ENCODE results near the gene BMERB1. TPM values are rescaled to one million over a fixed set of nuclear protein-coding genes. Genes with fewer than 3 reads are reported as not detected.

BMERB1 gene
- total RNA-seq, 2 donors from 2014 or later: 6.3 to 10.4 TPM

DNA sequence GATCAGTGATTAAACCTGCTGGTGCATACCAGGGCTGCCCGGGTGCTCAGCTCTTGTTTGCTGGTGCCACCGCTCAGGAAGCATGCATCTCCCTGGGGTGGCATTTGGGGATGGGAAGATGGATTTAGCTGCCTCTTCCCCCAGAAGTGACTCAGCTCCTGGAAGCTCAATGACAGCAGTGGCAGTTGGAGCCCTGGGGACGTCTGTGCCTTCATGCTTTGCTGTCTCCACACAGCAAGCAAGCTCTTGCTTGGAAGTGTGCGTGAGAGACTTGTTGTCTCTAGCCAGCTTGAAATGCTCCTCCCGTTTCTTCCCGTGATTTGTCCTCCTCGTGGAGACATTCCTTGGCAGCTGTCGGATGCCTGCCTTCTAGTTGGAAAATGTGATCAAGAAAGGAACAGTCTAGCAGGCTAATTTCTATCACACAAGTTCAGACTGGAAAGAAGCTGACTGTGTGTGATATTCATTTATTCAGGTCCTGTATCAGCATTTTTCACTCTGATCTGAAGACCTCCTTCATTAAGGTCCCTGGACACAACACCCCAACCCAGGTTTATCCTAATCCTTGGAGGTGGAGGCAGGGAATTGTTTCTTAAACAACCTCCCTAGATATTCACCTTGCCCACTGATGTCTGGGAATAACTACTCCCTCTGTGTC, 73.0 kb downstream of the BMERB1 start:
- Histone ChIP-seq H3K9ac (ENCODE audit: extremely low read depth, low read length, poor library complexity, severe bottlenecking) (no peak overlapping the region), H3K27me3 (ENCODE audit: control insufficient read depth, insufficient read depth, low read length, poor library complexity, severe bottlenecking) (no peaks in the 10 kb centered on the region), H3K4me3 (ENCODE audit: low read length) (no peak overlapping the region), H3K9me3 (ENCODE audit: control insufficient read depth, low read length) (no peaks in the 10 kb centered on the region), H3K36me3 (ENCODE audit: control insufficient read depth, insufficient read depth, low read length) (no peaks in the 10 kb centered on the region), H3K4me1 (ENCODE audit: control insufficient read depth, insufficient read depth, low read length) (peaks cover 5% of the 10 kb centered on the region), H3K27ac (ENCODE audit: low read depth, low read length) (no peak overlapping the region)
- DNase-seq: peak; percentile 48
- H3K9me3 Mint-ChIP-seq: no peaks in the 10 kb centered on the region
- H3K27me3 Mint-ChIP-seq (ENCODE audit: insufficient read depth): peaks cover 6% of the 10 kb centered on the region
- WGBS, 2 experiments (ENCODE audit: insufficient coverage in 1 of 2, insufficient read length in 1 of 2): 68 to 80% methylated on average over 7 to 8 of the region's 8 CpGs
- TF ChIP-seq, protein P1, sequence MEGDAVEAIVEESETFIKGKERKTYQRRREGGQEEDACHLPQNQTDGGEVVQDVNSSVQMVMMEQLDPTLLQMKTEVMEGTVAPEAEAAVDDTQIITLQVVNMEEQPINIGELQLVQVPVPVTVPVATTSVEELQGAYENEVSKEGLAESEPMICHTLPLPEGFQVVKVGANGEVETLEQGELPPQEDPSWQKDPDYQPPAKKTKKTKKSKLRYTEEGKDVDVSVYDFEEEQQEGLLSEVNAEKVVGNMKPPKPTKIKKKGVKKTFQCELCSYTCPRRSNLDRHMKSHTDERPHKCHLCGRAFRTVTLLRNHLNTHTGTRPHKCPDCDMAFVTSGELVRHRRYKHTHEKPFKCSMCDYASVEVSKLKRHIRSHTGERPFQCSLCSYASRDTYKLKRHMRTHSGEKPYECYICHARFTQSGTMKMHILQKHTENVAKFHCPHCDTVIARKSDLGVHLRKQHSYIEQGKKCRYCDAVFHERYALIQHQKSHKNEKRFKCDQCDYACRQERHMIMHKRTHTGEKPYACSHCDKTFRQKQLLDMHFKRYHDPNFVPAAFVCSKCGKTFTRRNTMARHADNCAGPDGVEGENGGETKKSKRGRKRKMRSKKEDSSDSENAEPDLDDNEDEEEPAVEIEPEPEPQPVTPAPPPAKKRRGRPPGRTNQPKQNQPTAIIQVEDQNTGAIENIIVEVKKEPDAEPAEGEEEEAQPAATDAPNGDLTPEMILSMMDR (conservative IDR thresholded peaks at IDR 0.05): no peak
- no peak overlapping the region for H3K4me3 Mint-ChIP-seq
- H3K4me1 Mint-ChIP-seq: peaks cover 29% of the 10 kb centered on the region
- H3K27ac Mint-ChIP-seq: no peak overlapping the region
- no peaks in the 10 kb centered on the region for H3K36me3 Mint-ChIP-seq (ENCODE audit: low read depth)

DNA sequence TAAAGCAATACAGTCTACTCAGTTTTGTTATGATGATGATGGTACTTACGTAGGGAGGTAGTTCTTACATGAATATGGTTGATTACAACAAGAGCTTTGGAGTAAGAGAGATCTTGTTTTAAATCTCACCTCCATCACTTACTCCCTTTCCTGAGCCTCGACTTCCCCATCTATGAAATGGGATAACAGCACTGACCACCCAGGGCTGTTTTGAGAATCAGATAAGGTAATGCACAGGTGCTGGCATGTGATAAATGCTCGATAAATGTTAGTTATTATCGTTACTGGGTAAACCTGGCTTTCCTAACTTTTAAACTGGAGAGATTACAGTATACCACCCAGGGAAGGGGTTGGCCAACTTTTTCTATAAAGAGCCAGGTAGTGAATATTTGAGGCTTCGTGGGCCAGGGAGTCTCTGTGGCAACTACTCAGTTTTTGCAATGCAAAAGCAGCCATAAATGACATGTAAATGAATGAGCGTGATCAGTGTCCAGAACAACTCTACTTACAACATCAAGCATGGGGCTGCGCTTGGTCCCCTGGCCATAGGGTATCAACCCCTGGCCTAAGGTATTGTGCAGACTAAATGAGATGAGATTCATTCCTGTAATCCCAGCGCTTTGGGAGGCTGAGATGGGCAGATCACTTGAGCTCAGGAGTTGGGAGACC, 73.7 kb downstream of the BMERB1 start:
- Mint-ChIP-seq H3K27me3 (ENCODE audit: insufficient read depth) (peaks cover 6% of the 10 kb centered on the region), H3K27ac (no peak overlapping the region), H3K4me3 (no peak overlapping the region), H3K36me3 (ENCODE audit: low read depth) (no peaks in the 10 kb centered on the region), H3K9me3 (no peaks in the 10 kb centered on the region), H3K4me1 (peaks cover 29% of the 10 kb centered on the region)
- no peak overlapping the region for H3K4me3 ChIP-seq (ENCODE audit: low read length)
- no peaks in the 10 kb centered on the region for H3K36me3 ChIP-seq (ENCODE audit: control insufficient read depth, insufficient read depth, low read length)
- 93 to 95% methylated on average over 3 to 8 of the region's 8 CpGs for WGBS, 2 experiments (ENCODE audit: insufficient coverage in 1 of 2, insufficient read length in 1 of 2)
- TF ChIP-seq, protein P1 (conservative IDR thresholded peaks at IDR 0.05): no peak
- no peak overlapping the region for H3K27ac ChIP-seq (ENCODE audit: low read depth, low read length)
- H3K9ac ChIP-seq (ENCODE audit: extremely low read depth, low read length, poor library complexity, severe bottlenecking): no peak overlapping the region
- DNase-seq: no peak
- H3K27me3 ChIP-seq (ENCODE audit: control insufficient read depth, insufficient read depth, low read length, poor library complexity, severe bottlenecking): no peaks in the 10 kb centered on the region
- peaks cover 5% of the 10 kb centered on the region for H3K4me1 ChIP-seq (ENCODE audit: control insufficient read depth, insufficient read depth, low read length)
- no peaks in the 10 kb centered on the region for H3K9me3 ChIP-seq (ENCODE audit: control insufficient read depth, low read length)

DNA sequence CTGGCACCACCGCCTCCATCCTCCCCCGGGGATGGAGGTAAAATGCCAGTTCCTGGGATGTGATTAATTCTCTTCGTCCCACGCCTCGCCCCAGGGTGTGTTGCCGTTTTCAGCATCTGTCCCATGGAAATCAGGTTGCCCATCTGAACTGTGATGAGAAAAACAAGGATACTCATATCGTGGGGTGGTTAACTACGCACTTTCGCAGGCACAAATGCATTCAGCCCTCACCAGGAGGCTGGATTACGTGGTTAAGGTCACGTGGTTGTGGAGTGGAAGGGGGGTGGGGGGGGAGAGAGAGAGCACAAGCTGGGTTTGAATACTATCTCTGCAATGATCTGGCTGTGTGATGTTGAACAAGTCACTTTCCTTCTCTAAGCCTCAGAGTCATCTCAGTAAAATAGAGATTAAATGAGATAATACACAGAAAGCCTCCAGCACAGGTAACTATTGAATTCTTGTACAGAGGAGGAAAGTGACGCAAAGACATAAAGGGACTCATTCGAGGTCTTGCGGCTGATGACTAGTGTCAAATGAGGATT, 74.7 kb downstream of the BMERB1 start:
- H3K9me3 ChIP-seq (ENCODE audit: control insufficient read depth, low read length): no peaks in the 10 kb centered on the region
- H3K27me3 Mint-ChIP-seq (ENCODE audit: insufficient read depth): peaks cover 6% of the 10 kb centered on the region
- peak; percentile 50 for DNase-seq
- no peak overlapping the region for H3K27ac Mint-ChIP-seq
- no peaks in the 10 kb centered on the region for H3K9me3 Mint-ChIP-seq
- H3K36me3 Mint-ChIP-seq (ENCODE audit: low read depth): no peaks in the 10 kb centered on the region
- no peaks in the 10 kb centered on the region for H3K36me3 ChIP-seq (ENCODE audit: control insufficient read depth, insufficient read depth, low read length)
- TF ChIP-seq, protein P1 (conservative IDR thresholded peaks at IDR 0.05): no peak
- peaks cover 5% of the 10 kb centered on the region for H3K4me1 ChIP-seq (ENCODE audit: control insufficient read depth, insufficient read depth, low read length)
- no peak overlapping the region for H3K27ac ChIP-seq (ENCODE audit: low read depth, low read length)
- H3K9ac ChIP-seq (ENCODE audit: extremely low read depth, low read length, poor library complexity, severe bottlenecking): no peak overlapping the region
- 78 to 85% methylated on average over 7 to 14 of the region's 14 CpGs for WGBS, 2 experiments (ENCODE audit: insufficient coverage in 1 of 2, insufficient read length in 1 of 2)
- H3K4me3 ChIP-seq (ENCODE audit: low read length): no peak overlapping the region
- H3K27me3 ChIP-seq (ENCODE audit: control insufficient read depth, insufficient read depth, low read length, poor library complexity, severe bottlenecking): no peaks in the 10 kb centered on the region
- H3K4me1 Mint-ChIP-seq: peaks cover 29% of the 10 kb centered on the region
- no peak overlapping the region for H3K4me3 Mint-ChIP-seq
